Measurements from ENCODE around the gene SCN4B.
"Not testable (repeated sequence)": the region's sequence is repeated elsewhere in the genome, so short reads cannot be mapped to it uniquely, and the experiment has no call there.

The SCN4B gene, protein sequence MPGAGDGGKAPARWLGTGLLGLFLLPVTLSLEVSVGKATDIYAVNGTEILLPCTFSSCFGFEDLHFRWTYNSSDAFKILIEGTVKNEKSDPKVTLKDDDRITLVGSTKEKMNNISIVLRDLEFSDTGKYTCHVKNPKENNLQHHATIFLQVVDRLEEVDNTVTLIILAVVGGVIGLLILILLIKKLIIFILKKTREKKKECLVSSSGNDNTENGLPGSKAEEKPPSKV

DNA sequence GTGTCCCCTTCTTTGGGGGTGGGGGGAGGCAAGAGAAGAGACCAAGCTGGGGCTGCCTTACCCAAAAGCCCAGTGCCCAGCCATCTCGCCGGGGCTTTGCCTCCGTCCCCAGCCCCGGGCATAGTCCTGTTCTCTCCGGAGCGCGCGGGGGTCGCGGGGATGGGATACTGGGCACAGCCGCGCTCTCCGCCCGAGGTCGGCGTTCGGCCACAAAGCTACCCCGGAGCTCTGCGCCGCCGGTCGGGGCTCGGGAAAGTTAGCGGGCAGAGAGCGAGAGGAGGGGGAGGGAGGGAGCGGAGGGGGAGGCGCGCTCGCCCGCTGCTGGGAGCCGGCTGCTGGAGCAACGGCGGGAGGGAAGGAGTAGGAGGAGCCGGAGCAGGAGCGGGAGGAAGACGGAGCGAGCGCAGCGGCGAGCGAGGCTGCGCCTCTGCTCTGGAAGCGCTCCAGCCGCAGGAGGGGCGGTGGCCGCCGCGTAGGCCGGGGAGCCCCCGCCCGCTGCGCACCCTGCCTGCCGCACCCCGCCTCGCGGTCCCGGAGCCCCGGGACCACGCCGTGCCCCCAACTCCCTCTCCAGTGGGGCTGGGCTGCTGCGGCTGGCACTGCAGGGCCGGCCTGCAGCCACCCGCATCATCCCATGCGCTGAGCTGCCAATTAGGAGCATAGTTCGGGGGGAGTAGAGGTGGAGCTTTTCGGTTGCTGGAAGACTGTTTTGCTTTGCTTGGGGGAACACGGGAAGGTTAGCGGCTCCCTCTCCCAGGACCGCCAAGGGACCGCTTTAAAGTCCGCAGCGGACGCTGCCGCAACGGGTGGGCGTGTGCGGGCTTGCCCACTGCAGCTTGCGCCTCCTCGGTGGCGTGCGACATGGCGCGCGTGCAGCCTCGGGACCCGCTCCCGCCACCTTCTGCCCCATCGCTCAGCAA, at the start of gene SCN4B:
SCN4B (minus strand) TSS at position 272 of the 920 bp plus-strand sequence; CDS start at position 122, 150 bp downstream.
- peak within 1 kb of the TSS; percentile 54 for H3K4me3 ChIP-seq (ENCODE audit: low read depth, low read length)
- no peak for DNase-seq (ENCODE audit: low read depth)

DNA sequence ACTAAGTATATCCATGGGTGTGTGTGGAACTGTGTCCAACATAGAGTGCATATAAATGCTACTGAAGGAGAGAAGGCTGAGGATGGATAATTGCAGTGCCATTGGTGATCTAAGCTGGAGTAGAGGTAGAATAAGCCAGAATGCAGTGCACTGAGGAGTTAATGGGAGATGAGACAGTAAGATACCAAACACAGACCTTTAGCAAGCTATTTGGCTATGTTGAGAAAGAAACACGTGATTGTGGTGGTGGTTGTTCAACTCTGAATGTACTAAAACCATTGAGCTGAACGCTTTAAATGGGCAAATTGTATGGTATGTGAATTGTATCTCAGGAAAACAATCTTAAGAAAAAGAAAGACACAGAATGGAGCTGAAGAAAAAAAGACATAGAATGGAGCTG, 49.3 kb upstream of the SCN4B start:
- no peak overlapping the region for H3K4me3 ChIP-seq (ENCODE audit: low read depth, low read length)
- DNase-seq (ENCODE audit: low read depth), result no peak

DNA sequence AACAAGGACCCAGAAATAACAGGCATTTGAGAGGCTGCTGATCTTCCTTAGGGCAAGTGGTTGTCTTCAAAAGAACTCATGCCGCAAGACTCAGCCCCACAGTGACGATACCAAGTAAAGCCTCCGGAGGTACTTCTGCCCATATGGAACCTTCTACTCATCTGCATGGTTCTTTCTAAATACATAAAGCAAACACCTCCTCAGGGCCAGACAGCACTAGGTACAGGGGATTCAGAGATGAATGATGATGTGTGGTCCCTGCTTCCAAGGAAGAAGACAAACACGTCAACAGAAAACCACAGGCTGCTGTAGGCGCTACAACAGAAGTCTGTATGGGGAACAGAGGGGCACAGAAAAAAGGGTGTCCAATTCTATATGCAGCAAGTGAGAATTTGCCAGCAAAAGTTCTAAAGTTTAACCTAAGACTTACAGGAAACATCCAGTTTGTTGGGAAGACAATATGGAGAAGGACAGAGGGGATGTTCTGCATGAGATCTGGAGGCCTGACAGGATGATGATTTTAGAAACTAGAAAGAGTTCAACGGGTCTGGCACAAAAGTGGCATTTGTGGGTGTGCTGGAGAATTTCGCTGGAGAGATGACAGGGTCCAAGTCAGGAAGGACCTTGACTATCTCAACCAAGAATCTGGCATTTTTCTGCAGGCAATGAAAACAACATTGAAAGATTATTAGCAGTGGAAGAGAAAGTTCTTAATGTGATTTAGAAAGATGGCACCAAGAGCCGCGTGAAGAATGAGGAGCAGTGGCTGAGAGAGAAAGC, 48.5 kb upstream of the SCN4B start:
- H3K4me3 ChIP-seq (ENCODE audit: low read depth, low read length), result no peak overlapping the region
- DNase-seq (ENCODE audit: low read depth), result no peak

DNA sequence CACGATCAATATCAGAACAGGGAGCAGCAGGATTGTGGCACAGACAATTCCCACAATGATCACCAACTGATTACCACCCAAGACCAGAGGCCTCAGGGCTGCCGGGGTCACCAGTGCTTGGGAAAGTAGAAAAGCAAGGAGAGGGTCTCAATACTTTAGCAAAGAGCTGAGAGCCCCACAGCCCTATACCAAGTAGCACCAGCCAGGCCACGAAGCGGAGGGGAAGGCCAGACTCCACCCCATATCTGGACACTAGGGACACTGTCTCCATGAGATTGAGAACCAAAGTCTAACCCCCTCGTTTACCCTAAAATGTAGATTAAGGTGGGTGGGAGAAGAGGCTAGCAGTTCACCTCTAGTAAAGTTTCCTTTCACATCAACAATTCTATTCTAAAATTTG, 47.9 kb upstream of the SCN4B start:
- DNase-seq (ENCODE audit: low read depth), result no peak
- H3K4me3 ChIP-seq (ENCODE audit: low read depth, low read length), result no peak overlapping the region

DNA sequence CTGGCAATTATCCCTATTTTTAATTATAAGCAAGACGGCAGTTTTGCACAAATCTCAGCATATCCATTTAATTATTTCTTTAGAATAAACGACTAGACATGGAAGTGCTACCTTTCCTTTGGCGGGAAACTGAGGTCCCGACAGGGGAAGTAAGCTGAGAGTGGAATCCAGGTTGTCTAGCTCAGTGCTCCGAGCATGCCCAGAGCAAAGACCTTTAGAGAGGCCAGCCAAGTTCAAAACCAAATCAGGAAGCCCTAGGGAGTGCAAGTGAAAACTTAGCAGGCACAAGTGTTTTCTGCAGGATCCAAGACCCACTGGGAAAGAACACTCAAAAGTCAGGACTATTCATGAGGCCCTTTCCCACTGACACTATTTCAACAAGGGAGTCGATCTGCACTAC, 46.5 kb upstream of the SCN4B start:
- DNase-seq (ENCODE audit: low read depth), result no peak
- no peak overlapping the region for H3K4me3 ChIP-seq (ENCODE audit: low read depth, low read length)

DNA sequence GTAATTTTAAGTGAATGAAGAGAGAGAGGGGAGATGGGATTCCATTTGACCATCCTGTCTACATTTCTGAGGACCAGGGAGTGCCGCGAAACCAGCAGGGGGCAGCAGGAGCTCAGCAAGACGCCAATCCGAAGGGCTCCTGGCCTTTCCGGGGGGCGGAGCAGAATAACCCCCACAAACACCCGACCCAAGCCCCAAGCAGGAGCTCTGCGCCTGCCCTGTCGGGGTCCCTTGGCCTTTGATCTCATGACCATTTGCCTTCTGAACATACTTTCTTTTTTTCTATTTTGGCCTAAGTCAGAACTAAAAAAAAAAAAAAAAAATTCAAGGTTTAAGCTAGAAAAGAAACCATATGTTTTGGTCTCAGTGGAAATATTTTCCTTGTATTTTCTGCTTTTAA, 45.7 kb upstream of the SCN4B start:
- DNase-seq (ENCODE audit: low read depth), result no peak

DNA sequence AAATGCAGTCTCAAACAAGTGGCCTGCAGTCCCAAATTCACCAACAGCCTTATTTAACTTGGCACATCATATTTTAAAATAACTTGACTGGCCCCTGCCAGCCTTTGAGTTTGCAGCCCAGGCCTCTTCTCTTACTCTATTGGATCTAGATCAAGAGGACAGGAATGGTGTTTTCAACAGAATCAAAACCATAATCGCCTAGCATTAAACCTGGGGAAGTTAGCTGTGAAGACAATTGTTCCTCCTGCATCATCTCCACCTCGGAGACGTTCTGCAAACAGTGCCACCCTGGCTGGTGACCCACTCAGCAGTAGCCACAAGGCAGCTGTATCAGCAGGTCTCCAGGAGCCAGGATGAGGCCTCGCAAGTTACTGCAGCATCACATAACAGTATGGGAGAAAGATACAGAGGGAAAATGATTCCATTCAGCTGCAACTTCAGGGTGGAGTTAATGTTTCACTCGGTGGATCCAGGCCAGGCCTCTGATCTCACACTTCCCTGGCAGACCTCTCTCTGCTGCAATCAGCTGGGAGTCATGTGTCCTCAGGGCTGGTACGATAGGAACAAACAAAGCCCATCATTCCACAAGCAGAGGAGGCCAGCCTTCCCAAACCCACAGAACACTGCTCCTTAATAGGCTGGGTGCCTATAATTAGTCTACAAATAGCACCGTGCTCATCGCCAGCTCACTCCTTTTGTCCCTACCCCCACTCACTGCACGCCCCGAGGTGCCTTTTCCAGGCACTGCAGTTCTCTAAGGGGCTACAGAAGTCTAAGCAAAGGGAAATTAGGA, 42.4 kb upstream of the SCN4B start:
- peak; percentile 28 for DNase-seq (ENCODE audit: low read depth)
- no peak overlapping the region for H3K4me3 ChIP-seq (ENCODE audit: low read depth, low read length)

More for the DNA sequence above, 45.7 kb upstream of the SCN4B start:
- no peak overlapping the region for H3K4me3 ChIP-seq (ENCODE audit: low read depth, low read length)

DNA sequence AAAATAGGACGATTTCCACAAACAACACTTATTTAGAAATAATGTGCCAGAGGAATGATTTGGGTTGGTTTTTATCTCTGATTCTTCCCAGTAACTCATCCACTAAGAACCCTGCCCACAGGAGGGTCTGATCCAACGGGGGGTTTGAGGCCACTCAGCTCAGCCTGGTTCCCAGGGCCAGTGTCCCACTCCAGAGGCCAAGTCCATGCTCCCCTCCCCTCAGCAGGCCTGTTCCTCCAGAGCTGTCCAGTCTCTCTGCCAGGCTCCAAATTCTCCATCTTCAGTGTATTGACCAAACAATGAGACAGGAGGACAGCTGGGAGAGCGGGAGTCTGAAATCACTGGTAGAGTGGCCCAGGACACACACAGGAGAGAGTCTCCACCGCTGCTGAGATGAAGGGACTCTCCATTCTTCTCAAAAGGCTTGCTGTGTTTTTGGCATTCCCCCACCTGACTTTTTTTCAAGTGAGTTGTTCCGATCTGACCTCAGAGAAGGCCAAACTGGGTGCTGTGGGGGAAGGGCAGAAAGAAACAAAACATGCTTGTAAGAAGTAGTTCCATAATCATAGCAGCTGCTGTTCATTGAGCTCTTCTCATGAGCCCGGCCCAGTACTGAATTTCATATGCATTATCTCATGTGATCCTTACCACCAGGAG, 41.4 kb upstream of the SCN4B start:
- no peak overlapping the region for H3K4me3 ChIP-seq (ENCODE audit: low read depth, low read length)
- no peak for DNase-seq (ENCODE audit: low read depth)

DNA sequence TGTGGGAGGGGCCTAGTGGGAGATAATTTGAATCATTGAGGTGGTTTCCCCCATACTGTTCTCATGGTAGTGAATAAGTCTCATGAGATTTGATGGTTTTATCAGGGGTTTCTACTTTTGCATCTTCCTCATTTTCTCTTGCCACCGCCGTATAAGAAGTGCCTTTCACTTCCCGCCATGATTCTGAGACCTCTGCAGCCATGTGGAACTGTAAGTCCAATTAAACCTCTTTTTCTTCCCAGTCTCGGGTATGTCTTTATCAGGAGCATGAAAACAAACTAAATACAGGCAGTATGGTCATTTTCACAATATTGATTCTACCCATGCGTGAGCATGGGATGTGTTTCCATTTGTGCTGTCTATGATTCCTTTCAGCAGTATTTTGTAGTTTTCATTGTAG, 40.2 kb upstream of the SCN4B start:
- not testable (repeated sequence) for DNase-seq (ENCODE audit: low read depth); H3K4me3 ChIP-seq (ENCODE audit: low read depth, low read length)

DNA sequence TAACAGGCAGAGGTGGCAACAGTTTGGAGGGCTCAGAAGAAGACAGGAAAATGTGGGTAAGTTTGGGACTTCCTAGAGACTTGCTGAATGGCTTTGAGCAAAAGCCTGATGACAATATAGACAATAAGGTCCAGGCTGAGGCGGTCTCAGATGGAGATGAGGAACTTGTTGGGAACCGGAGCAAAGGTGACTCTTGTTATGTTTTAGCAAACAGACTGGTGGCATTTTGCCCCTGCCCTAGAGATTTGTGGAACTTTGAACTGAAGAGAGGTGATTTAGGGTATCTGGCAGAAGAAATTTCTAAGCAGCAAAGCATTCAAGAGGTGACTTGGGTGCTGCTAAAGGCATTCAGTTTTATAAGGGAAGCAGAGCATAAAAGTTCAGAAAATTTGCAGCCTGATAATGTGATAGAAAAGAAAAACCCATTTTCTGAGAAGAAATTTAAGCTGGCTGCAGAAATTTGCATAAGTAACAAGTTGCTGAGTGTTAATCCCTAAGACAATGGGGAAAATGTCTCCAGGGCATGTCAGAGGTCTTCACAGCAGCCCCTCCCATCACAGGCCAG, 38.4 kb upstream of the SCN4B start:
- DNase-seq (ENCODE audit: low read depth); H3K4me3 ChIP-seq (ENCODE audit: low read depth, low read length): not testable (repeated sequence)

DNA sequence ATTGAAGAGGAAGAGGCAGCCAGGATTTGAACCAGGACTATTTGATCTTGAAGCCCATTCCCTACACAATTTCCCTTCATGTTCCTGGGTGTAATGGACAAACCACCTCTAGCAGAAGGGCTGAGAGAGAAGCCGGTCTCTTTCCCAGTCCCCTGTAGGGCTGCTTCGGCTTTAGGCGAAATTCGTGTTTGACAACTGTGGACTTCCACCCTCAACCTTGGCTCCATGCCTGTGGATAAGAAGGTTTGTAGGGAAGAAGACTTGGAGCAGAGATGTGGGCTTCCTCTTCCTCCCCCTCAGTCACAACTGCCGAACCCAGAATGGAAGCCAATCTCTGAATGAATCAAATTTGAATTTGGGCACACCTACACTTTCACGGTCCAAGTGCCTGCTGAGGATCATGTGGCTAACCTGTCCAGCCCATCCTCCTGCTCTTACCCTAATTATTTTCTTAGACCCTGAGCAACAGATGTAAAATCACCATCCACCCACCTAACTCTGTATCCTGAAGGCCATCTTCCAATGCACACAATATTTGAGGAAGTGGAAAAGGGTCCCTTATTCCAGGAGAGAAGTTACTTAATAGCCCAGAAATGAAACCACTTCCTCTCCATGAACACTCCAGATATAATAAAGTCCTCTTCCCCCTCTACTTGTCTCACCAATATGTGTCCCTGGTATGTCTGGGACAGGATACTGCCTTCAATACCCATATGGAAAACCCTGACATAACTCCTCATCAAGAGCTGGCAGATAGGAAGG, 33.9 kb upstream of the SCN4B start:
- DNase-seq (ENCODE audit: low read depth), result no peak
- no peak overlapping the region for H3K4me3 ChIP-seq (ENCODE audit: low read depth, low read length)

DNA sequence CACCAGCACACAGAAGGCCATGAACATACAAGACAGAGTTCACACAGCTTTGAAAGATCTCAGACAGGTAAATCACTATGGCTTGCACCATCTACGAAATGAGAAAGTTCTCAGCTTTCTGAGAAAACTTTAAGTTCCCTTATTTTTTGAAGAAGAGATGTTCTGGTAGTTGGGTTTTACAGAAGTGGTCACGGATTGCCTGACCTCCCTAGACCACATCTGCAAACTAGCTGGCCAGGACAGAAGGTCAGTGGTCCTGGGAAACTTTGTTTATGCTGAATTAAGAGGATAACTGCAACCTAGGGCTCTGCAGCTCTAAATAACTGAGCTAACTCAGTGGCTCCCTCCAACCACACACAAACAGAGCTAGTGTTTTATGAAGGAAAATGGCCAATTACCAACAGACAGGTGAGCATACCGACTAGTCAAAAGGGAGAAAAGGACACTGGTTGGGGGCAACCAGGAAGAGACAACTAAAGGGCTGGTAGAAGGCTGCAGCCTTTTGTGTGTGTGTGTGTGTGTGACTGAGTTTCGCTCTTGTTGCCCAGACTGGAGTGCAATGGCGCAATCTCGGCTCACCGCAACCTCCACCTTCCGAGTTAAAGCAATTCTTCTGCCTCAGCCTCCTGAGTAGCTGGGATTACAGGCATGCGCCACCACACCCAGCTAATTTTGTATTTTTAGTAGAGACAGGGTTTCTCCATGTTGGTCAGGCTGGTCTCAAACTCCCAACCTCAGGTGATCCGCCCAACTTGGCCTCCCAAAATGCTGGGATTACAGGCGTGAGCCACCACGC, 32.4 kb upstream of the SCN4B start:
- DNase-seq (ENCODE audit: low read depth), result no peak
- H3K4me3 ChIP-seq (ENCODE audit: low read depth, low read length), result no peak overlapping the region

DNA sequence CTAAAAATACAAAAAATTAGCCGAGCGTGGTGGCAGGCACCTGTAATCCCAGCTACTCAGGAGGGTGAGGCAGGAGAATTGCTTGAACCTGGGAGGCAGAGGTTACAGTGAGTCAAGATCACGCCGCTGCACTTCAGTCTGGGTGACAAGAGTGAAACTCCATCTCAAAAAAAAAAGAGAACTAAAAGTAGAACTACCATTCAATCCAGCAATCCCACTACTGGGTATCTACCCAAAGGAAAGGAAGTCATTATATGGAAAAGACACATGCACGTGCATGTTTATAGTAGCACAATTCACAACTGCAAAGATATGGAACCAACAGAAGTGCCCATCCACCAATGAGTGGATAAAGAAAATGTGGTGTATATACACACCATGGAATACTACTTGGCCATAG, 31.1 kb upstream of the SCN4B start:
- not testable (repeated sequence) for DNase-seq (ENCODE audit: low read depth); H3K4me3 ChIP-seq (ENCODE audit: low read depth, low read length)

DNA sequence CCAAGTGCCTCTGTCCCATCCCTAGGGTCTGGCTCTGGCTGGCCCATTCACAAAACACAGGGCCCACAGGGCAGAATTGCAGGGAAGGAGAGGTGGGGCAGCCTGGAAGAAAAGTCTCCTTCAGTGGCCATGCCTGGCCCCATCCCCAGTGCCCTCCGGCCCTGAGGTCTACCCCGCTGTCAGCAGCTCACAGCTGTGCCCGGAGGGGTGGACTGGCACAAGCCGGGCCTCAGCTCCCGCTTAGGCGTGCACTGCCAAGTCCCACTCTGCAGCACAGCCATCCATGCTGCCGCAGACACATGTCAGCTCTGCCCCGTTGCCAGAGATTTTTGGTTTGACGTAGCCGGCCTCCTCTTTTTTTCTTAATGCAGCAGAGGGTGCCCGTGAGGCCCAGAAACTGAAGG, 27.7 kb upstream of the SCN4B start:
- no peak overlapping the region for H3K4me3 ChIP-seq (ENCODE audit: low read depth, low read length)
- DNase-seq (ENCODE audit: low read depth), result no peak

DNA sequence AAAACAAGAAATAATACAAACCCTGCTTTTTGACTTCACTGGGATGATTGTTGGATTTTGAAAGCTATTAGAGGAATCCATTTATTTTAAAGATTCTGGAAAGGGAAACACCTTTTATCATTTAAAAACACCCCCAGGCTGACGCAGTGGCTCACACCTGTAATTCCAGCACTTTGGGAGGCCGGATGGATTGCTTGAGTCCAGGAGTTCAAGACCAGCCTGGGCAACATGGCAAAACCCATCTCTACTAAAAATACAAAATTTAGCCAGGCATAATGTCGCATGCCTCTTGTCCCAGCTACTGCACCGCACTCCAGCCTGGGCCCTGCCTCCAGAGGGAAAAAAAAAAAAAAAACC, 24.1 kb upstream of the SCN4B start:
- no peak for DNase-seq (ENCODE audit: low read depth)
- H3K4me3 ChIP-seq (ENCODE audit: low read depth, low read length), result no peak overlapping the region

DNA sequence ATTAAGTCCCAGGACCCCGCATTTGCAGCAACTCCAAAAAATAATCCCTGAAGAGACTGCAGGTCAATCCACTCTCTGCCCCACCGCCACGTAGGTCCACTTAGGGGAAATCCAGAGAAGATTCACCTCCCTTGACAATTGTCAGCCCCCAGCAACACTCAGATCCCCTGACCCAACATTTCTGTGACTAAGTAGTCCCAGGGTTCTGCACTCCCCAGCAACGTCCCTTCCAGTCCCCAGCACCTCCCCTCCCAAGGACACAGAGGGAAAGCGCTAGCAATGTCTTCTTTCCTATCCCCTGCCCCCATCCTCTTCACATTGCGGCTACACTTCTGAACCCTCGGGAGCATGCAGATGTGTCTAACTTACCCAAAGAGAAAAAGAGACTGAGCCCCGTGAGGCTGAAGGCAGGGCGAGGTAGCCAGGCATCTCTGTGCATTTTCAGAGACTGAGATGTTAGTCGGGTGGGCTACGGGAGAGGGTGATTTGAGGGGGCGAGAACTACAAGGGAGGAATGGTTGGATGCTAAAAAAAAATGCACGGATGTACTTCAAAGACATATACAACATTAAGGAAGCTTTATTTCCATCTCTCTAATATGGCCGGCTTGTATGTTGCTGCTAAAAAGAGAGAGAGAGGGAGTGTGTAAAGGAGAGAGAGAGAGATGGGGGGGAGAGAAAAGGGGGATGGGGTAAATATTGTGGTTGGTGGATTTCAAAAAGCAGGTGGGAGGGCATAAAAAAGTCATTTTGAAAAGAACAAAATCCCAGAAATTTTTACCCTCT, 23.6 kb upstream of the SCN4B start, which contains the start of gene SCN2B:
SCN2B (minus strand) TSS at position 647 of the 785 bp plus-strand sequence; CDS start at position 439, 208 bp downstream.
- DNase-seq (ENCODE audit: low read depth), result no peak
- no peak within 1 kb of the TSS for H3K4me3 ChIP-seq (ENCODE audit: low read depth, low read length)
